Measurements from ENCODE around the gene INA. TPM values are rescaled to one million over a fixed set of nuclear protein-coding genes. Genes with fewer than 3 reads are reported as not detected.

INA gene
- total and polyA plus RNA-seq, 2 donors (not counting 3 experiments of a cell fraction or from before 2014, with no cell fraction given): 0.25 to 0.40 TPM

DNA sequence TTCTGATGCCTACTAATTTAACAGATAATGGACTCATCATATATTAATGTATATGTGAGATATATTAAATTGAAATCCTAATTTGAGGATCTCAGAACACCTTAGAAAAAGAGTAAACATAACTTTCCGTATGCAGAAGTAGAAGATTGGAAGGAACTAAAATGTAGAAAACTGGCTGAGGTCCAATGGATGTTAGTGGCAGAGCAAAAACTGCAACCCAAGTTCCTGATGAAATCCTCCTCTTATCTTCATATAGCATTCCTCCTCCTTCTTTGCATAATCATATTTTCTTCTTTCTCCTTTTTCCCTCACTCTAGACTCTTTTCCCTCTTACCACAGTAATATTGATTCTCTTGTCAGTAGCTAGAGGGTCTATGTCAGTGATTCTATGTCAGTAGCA, 6.0 kb downstream of the INA start:
- Histone ChIP-seq H3K27me3 (ENCODE audit: control insufficient read depth in 2 of 2, insufficient read depth in 2 of 2, low read length in 2 of 2) (peaks cover 25 to 32% of the 10 kb centered on the region in 2 experiments), H3K79me2 (ENCODE audit: control insufficient read depth, insufficient read depth, low read length) (no peaks in the 10 kb centered on the region), H2AFZ (ENCODE audit: low read depth, low read length) (no peak overlapping the region), H3K9me1 (replicated peaks; ENCODE audit: control insufficient read depth, extremely low read depth, insufficient read depth, low read length) (no peaks in the 10 kb centered on the region), H3K4me1 (ENCODE audit: control insufficient read depth, extremely low read depth, insufficient read depth, low read length) (peaks cover under 1% of the 10 kb centered on the region), H4K20me1 (replicated peaks; ENCODE audit: control insufficient read depth, extremely low read depth, insufficient read depth, low read length) (no peaks in the 10 kb centered on the region), H3K36me3 (ENCODE audit: control insufficient read depth in 2 of 2, extremely low read depth in 1 of 2, insufficient read depth in 2 of 2, low read length in 2 of 2) (no peaks in the 10 kb centered on the region), H3K9ac (replicated peaks; ENCODE audit: extremely low read depth, insufficient read depth, low read length) (no peak overlapping the region), H3K27ac (ENCODE audit: insufficient read depth, low read depth, low read length) (no peak overlapping the region), H3K4me2 (ENCODE audit: insufficient read depth, low read length) (no peak overlapping the region), H3K4me3 (replicated peaks in 1 of 3; ENCODE audit: insufficient read depth in 1 of 3, low read depth in 1 of 3, low read length in 3 of 3) (no peak overlapping the region), H3K9me3 (replicated peaks; ENCODE audit: control insufficient read depth, insufficient read depth, low read length) (no peaks in the 10 kb centered on the region)
- DNase-seq (ENCODE audit: low read depth, low spot score) (no peak), FAIRE-seq (no peak)
- intact Hi-C loops (cut with micrococcal nuclease) (no loop called here), dilution Hi-C loops (cut with MboI; ENCODE audit: extremely low pct_ligation_motif_present, low sequenced_read_pairs) (no loop called here)
- no peak for TF ChIP-seq FOS (IDR thresholded peaks at IDR 0.05; ENCODE audit: borderline replicate concordance, insufficient read depth, low read length)
- TF ChIP-seq GATA2 (IDR thresholded peaks at IDR 0.05; ENCODE audit: insufficient read depth, insufficient read length, low read depth, low read length): no peak
- TF ChIP-seq, protein P1, sequence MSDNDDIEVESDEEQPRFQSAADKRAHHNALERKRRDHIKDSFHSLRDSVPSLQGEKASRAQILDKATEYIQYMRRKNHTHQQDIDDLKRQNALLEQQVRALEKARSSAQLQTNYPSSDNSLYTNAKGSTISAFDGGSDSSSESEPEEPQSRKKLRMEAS (IDR thresholded peaks at IDR 0.05; ENCODE audit: insufficient read depth, insufficient read length): no peak
- TF ChIP-seq POLR2AphosphoS5 (IDR thresholded peaks at IDR 0.05; ENCODE audit: insufficient read depth, low read depth, low read length): no peak
- no peak for TF ChIP-seq EZH2 (IDR thresholded peaks at IDR 0.05; ENCODE audit: borderline replicate concordance, low read depth, low read length, severe bottlenecking)
- TF ChIP-seq POLR2A (IDR thresholded peaks at IDR 0.05; ENCODE audit: low read depth, low read length): no peak
- TF ChIP-seq, protein P2, sequence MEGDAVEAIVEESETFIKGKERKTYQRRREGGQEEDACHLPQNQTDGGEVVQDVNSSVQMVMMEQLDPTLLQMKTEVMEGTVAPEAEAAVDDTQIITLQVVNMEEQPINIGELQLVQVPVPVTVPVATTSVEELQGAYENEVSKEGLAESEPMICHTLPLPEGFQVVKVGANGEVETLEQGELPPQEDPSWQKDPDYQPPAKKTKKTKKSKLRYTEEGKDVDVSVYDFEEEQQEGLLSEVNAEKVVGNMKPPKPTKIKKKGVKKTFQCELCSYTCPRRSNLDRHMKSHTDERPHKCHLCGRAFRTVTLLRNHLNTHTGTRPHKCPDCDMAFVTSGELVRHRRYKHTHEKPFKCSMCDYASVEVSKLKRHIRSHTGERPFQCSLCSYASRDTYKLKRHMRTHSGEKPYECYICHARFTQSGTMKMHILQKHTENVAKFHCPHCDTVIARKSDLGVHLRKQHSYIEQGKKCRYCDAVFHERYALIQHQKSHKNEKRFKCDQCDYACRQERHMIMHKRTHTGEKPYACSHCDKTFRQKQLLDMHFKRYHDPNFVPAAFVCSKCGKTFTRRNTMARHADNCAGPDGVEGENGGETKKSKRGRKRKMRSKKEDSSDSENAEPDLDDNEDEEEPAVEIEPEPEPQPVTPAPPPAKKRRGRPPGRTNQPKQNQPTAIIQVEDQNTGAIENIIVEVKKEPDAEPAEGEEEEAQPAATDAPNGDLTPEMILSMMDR (IDR thresholded peaks at IDR 0.05; ENCODE audit: extremely low read depth in 1 of 2, insufficient read depth in 1 of 2, low read depth in 1 of 2, low read length in 2 of 2): no peak
- ChIA-PET CTCF (no interaction called here), POLR2A (no interaction called here)
- no TSS peak for BruUV-seq (replicated peaks)
